ENCODE results near the gene MAST3. TPM values are rescaled to one million over a fixed set of nuclear protein-coding genes. Genes with fewer than 3 reads are reported as not detected.

The MAST3 gene
- total RNA-seq, 4 donors from 2014 or later, result 47.8 to 56.3 (median 52.0) TPM

DNA sequence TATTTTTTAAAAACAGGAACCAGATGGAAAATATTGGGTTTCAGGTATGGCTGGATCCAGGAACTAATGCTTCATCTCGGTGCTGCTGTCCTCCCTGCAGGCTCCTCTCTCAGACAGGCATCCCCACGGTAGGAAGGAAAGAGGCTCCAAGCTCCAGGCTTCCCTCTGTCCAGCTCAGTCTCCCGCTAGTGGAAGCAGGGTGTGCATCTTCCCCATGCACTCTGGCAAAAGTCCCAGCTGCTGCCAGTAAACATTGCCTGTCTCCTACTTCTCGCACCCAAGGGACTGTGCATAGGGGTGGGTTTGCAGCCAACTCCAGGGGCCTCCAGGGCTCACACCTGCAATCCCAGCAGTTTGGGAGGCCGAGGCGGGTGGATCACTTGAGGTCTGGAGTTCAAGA is 40.0 kb upstream of the MAST3 start:
- peaks cover 0 to 11% (median 7%) of the 10 kb centered on the region in 4 donors for H3K4me1 ChIP-seq
- H3K27me3 ChIP-seq, result no peaks in the 10 kb centered on the region
- H3K9me3 ChIP-seq, result no peaks in the 10 kb centered on the region
- no peak for DNase-seq
- peak overlapping the region; percentile 65 to 85 (median 70) for H3K27ac ChIP-seq
- TF ChIP-seq, protein P1, sequence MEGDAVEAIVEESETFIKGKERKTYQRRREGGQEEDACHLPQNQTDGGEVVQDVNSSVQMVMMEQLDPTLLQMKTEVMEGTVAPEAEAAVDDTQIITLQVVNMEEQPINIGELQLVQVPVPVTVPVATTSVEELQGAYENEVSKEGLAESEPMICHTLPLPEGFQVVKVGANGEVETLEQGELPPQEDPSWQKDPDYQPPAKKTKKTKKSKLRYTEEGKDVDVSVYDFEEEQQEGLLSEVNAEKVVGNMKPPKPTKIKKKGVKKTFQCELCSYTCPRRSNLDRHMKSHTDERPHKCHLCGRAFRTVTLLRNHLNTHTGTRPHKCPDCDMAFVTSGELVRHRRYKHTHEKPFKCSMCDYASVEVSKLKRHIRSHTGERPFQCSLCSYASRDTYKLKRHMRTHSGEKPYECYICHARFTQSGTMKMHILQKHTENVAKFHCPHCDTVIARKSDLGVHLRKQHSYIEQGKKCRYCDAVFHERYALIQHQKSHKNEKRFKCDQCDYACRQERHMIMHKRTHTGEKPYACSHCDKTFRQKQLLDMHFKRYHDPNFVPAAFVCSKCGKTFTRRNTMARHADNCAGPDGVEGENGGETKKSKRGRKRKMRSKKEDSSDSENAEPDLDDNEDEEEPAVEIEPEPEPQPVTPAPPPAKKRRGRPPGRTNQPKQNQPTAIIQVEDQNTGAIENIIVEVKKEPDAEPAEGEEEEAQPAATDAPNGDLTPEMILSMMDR (IDR thresholded peaks at IDR 0.05), result no peak
- no peak for TF ChIP-seq POLR2A (IDR thresholded peaks at IDR 0.05)
- no peaks in the 10 kb centered on the region for H3K36me3 ChIP-seq
- H3K4me3 ChIP-seq, result no peak overlapping the region

DNA sequence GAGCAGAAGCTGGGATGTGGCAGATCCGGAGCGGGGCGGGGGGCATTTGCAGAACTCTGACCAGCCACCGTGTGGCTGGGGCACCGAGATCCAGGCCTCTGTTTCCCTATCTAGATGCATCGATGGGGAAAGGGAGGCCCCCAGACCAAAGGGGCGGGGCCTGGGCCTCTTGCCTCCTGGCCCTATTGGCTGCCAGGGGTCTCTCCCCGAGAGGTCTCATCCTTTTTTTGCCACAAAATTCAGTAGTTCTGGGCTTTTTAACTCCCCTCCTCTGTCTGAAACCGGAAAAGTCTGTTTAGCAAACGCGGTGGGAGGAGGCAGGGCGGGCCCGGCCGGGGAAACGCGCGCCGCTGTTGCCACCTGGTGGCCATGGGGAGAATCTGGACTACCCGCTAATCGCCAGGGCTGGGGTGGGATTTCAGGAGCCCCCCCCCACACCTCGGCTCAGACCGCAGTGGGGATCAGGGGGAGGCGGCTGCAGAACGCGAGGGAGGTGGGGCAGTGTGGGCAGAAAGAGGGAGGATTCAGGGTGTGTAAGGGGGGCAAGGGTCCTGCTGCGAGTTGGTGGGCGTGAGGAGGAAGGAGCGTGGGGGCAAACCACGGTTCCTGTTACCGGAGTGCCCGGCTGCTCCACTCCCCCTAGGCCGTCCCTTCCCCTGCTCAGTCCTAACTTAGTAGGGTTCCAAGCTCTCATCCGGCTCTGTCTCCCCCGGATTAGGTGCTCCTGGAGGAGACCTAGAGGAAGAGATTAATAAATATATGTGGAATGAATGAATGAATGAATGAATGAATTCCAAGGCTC is 39.2 kb upstream of the MAST3 start:
- Histone ChIP-seq H3K36me3 (no peaks in the 10 kb centered on the region), H3K27ac (peak overlapping the region; percentile 65 to 85 (median 70)), H3K4me1 (peaks cover 0 to 11% (median 7%) of the 10 kb centered on the region in 4 donors), H3K4me3 (peak overlapping the region in 3 of 4 donors; percentile 18 to 20 (median 20)), H3K9me3 (no peaks in the 10 kb centered on the region), H3K27me3 (no peaks in the 10 kb centered on the region)
- DNase-seq, result peak; percentile 75 to 88 (median 84)
- TF ChIP-seq, protein P1 (IDR thresholded peaks at IDR 0.05), result peak; percentile 90 to 97 (median 94)
- TF ChIP-seq POLR2A (IDR thresholded peaks at IDR 0.05), result peak in 1 of 2 donors; percentile 18

DNA sequence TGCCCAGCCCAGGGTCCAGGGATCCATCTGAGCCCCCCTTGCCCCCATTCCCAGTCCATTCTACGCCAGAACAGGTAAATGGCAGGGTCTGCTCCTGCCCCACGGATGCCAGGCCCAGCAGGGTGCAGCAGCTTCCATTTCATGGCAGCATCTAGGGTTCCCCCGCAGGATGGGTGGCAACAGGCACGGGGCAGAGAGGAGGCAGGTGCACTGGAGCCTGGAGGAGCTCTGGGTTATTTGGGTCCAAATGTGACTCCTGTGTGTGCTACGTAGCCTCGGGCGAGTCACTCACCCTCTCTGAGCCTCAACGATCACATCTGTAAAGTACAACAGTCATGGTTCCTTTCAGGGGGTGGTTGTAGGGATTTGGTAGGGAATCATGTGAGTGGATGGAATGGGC is 38.3 kb upstream of the MAST3 start:
- no peaks in the 10 kb centered on the region for H3K9me3 ChIP-seq
- no peak for TF ChIP-seq POLR2A (IDR thresholded peaks at IDR 0.05)
- TF ChIP-seq, protein P1 (IDR thresholded peaks at IDR 0.05), result no peak
- H3K27ac ChIP-seq, result no peak overlapping the region

DNA sequence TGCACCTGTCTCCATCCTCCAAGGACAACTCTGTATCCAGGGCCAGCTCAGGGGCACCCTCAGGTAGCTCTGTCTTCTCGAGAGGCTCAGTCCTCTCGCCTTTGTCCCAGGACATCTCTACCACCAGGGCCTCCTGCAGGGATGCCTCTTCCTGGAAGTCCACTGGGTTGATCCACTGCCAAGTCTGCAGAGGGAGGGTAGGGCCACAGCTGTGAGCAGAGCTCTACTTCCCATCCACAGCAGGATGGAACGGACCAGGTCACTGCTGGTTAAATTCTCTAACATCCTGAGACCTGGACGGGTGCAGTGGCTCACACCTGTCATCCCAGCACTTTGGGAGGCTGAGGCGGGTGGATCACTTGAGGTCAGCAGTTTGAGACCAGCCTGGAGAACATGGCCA is 37.7 kb upstream of the MAST3 start:
- H3K4me3 ChIP-seq, result no peak overlapping the region
- H3K9me3 ChIP-seq, result no peaks in the 10 kb centered on the region
- no peak overlapping the region for H3K27ac ChIP-seq
- no peaks in the 10 kb centered on the region for H3K36me3 ChIP-seq
- DNase-seq, result no peak
- TF ChIP-seq POLR2A (IDR thresholded peaks at IDR 0.05), result no peak
- TF ChIP-seq, protein P1 (IDR thresholded peaks at IDR 0.05), result no peak
- H3K27me3 ChIP-seq, result no peaks in the 10 kb centered on the region
- peaks cover 0 to 11% (median 7%) of the 10 kb centered on the region in 4 donors for H3K4me1 ChIP-seq

More for the DNA sequence above, 38.3 kb upstream of the MAST3 start:
- Histone ChIP-seq H3K4me3 (no peak overlapping the region), H3K4me1 (peaks cover 0 to 11% (median 7%) of the 10 kb centered on the region in 4 donors), H3K27me3 (no peaks in the 10 kb centered on the region), H3K36me3 (no peaks in the 10 kb centered on the region)
- no peak for DNase-seq

DNA sequence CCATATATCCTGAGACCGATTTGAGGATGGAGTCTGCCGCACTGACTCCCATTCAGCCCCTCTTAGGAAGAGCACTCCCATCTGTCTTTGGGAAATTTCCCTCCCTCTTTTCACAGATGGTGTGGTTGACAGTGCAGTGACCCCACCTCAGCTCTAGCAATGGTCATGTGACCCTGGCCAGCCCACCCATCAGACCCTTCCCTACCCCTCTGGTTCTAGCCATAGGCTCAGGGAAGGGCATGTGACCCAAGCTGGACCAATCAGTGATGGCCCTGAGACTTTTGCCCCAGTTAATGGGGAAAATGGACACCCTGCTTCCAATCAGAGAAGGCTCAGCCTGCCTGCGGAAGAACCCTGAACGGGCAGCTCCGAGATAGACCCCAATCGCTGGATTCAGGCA is 37.1 kb upstream of the MAST3 start:
- Histone ChIP-seq H3K27ac (no peak overlapping the region), H3K36me3 (no peaks in the 10 kb centered on the region), H3K4me1 (peaks cover 0 to 11% (median 7%) of the 10 kb centered on the region in 4 donors), H3K27me3 (no peaks in the 10 kb centered on the region), H3K9me3 (no peaks in the 10 kb centered on the region), H3K4me3 (no peak overlapping the region)
- TF ChIP-seq, protein P1 (IDR thresholded peaks at IDR 0.05), result no peak
- no peak for TF ChIP-seq POLR2A (IDR thresholded peaks at IDR 0.05)
- DNase-seq, result no peak
